Activated T-helper 17 cell treated with anti-CD3 and anti-CD28 coated beads, Interleukin-2, amount 50 U/mL, for 72 hours (primary cell): ENCODE results near the gene NDUFB5. TPM values are rescaled to one million over a fixed set of nuclear protein-coding genes. Genes with fewer than 3 reads are reported as not detected.
A peak's percentile ranks its signal among the peaks of the same experiment; 100 is the strongest.

Experiments used
- ATAC-seq: fragments of 150-1000 bp; cut with Tn5 transposase; replicated peaks from 2 replicates; pipeline ENCODE4 v1.10.0; 2021; ENCODE audit warnings: mild to moderate bottlenecking, moderate library complexity
- H3K27ac Mint-ChIP-seq: one replicate; pipeline ENCODE4 v1.8.0; 2022; ENCODE audit warnings: mixed read lengths
- H3K27me3 Mint-ChIP-seq: one replicate; pipeline ENCODE4 v1.8.0; 2022; ENCODE audit warnings: mixed read lengths
- H3K36me3 Mint-ChIP-seq: one replicate; pipeline ENCODE4 v1.8.0; 2022; ENCODE audit warnings: low read depth, mild to moderate bottlenecking, mixed read lengths
- H3K4me1 Mint-ChIP-seq: one replicate; pipeline ENCODE4 v1.8.0; 2022; ENCODE audit warnings: mixed read lengths
- H3K4me3 Mint-ChIP-seq: one replicate; pipeline ENCODE4 v1.8.0; 2022; ENCODE audit warnings: mild to moderate bottlenecking, mixed read lengths
- H3K9me3 Mint-ChIP-seq: one replicate; pipeline ENCODE4 v1.8.0; 2022; ENCODE audit warnings: mixed read lengths
- total RNA-seq, 2 donors: library from RNA; stranded (reverse); gene quantifications; one replicate each; pipeline ENCODE4 v1.2.3, GENCODE V29; 2022

The NDUFB5 gene
- total RNA-seq, 2 donors from 2014 or later: 81.7 to 96.9 TPM

DNA sequence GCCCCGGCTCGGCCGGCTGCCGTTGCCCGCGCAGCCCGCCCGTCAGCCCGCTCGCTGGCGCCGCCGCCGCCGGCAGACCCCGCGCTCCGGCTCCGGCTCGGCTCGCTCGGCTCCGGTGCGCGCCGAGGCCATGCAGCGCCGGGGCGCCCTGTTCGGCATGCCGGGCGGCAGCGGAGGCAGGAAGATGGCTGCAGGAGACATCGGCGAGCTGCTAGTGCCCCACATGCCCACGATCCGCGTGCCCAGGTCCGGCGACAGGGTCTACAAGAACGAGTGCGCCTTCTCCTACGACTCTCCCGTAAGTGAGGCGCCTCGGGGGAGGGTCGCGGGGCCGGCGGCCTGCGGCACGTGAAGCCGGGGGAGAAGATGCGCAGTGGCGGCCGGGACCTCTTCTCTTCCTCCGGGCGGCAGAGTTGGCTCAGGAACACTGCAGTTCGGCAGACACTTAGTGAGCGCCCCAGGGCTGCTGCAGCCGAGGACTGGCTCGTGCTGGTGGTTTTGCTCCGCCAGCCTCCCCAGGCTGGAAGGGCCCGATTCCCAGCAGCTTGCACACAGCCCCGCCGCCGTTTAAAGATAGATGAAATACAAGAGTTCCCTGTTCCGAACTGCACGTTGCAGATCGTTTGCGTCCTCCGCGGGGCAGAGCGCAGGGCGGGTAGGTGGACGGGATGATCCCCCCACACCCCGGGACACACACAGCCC lies 48.7 kb downstream of the NDUFB5 start:
- no peaks in the 10 kb centered on the region for H3K36me3 Mint-ChIP-seq
- peak; percentile 80 for ATAC-seq
- peak overlapping the region; percentile 96 for H3K4me3 Mint-ChIP-seq
- H3K9me3 Mint-ChIP-seq: no peaks in the 10 kb centered on the region
- H3K27me3 Mint-ChIP-seq: no peaks in the 10 kb centered on the region
- peak overlapping the region; percentile 86 for H3K27ac Mint-ChIP-seq
- H3K4me1 Mint-ChIP-seq: peaks cover 21% of the 10 kb centered on the region

GRCh38 chr3:179655236-179655635 lies 50.6 kb downstream of the NDUFB5 start:
- Mint-ChIP-seq H3K36me3 (no peaks in the 10 kb centered on the region), H3K27me3 (no peaks in the 10 kb centered on the region), H3K4me1 (peaks cover 26% of the 10 kb centered on the region), H3K27ac (no peak overlapping the region), H3K4me3 (peak overlapping the region; percentile 96), H3K9me3 (no peaks in the 10 kb centered on the region)
- no peak for ATAC-seq

DNA sequence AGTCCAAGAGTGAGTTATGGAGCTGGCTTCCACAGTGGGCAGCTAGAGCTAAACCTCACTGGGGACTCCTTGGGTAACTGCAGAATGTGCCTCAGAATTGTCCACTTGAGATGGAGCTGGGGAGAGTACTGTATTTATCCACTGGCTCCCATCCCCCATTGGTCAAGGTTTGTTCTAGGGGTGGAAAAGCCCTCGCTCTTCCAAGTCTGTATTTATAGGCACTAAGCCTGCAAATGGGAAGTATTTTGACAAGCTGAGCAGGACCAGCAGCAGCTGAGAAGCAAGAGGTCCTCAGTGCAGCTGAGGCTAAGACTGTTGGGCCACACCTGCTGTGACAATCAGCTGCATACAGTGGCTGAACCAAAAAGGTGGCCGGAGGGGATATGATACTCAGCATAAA lies 54.0 kb downstream of the NDUFB5 start:
- peaks cover 20% of the 10 kb centered on the region for H3K4me1 Mint-ChIP-seq
- H3K27me3 Mint-ChIP-seq: no peaks in the 10 kb centered on the region
- no peaks in the 10 kb centered on the region for H3K9me3 Mint-ChIP-seq
- no peaks in the 10 kb centered on the region for H3K36me3 Mint-ChIP-seq
- no peak overlapping the region for H3K27ac Mint-ChIP-seq
- ATAC-seq: no peak
- H3K4me3 Mint-ChIP-seq: no peak overlapping the region

- Mint-ChIP-seq H3K4me3 (no peak overlapping the region), H3K4me1 (peaks cover 11% of the 10 kb centered on the region), H3K27me3 (no peaks in the 10 kb centered on the region), H3K27ac (no peak overlapping the region), H3K9me3 (no peaks in the 10 kb centered on the region), H3K36me3 (no peaks in the 10 kb centered on the region)
- no peak for ATAC-seq
These were observed 56.3 kb downstream of the NDUFB5 start for GRCh38 chr3:179660872-179661271.

DNA sequence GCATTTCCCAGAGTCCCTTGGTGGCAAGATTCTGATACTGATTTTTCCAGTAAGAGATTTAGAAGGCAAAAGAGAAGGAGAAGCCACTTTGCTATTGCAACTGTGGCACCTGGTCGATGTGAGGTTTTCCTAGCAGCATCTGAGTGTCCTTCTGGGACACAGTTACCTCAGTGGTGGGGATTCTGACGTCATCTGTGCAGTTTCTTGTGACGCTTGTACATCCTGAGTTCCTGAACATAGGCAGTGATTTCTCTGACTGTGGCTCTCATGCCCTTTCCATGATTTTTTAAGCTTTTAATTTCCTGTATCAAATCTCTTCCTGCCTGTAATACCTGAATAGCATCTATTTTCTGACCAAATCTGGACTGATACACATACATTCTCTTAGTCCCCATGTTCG lies 57.2 kb downstream of the NDUFB5 start:
- H3K4me3 Mint-ChIP-seq: no peak overlapping the region
- ATAC-seq: no peak
- no peaks in the 10 kb centered on the region for H3K36me3 Mint-ChIP-seq
- H3K9me3 Mint-ChIP-seq: no peaks in the 10 kb centered on the region
- no peaks in the 10 kb centered on the region for H3K27me3 Mint-ChIP-seq
- peaks cover 7% of the 10 kb centered on the region for H3K4me1 Mint-ChIP-seq
- H3K27ac Mint-ChIP-seq: no peak overlapping the region

DNA sequence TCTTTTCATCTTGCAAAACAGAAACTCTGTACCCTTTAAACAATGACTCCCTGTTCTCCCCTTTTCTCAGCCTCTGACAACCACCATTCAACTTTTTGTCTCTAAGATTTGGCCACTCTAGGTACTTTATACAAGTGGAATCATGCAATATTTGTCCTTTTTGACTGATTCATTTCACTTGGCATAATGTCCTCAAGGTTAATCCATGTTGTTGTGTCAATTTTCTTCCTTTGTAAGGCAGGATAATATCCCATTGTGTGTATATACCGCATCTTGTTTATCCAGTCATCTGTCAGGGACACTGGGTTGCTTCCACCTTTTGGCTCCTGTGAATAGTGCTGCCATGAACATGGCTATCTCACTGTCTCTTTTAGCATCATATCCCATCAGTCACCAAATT lies 58.5 kb downstream of the NDUFB5 start:
- peaks cover 6% of the 10 kb centered on the region for H3K4me1 Mint-ChIP-seq
- H3K9me3 Mint-ChIP-seq: no peaks in the 10 kb centered on the region
- H3K27ac Mint-ChIP-seq: no peak overlapping the region
- H3K27me3 Mint-ChIP-seq: no peaks in the 10 kb centered on the region
- ATAC-seq: no peak
- H3K36me3 Mint-ChIP-seq: no peaks in the 10 kb centered on the region
- no peak overlapping the region for H3K4me3 Mint-ChIP-seq

DNA sequence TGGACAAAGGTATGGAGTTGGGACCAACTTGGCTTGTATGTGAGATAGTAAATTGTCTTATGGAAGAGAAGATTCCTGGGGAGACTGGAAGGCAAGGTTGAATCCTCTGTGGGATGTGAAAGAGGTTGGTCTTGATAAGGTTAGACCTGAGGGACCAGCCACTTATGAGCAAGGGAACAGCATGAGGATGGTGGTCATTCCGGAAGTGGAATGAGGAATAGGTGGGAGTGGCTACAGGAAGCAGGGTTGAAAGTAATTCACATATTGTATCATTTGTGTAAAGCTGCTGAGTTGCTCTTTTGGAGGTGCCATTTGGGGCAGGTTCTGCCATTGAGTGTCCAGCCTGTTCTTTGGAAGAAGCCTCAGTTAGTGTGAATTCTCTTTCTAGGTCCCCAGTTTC lies 61.4 kb downstream of the NDUFB5 start:
- H3K4me3 Mint-ChIP-seq: no peak overlapping the region
- peaks cover 10% of the 10 kb centered on the region for H3K4me1 Mint-ChIP-seq
- no peaks in the 10 kb centered on the region for H3K27me3 Mint-ChIP-seq
- H3K27ac Mint-ChIP-seq: no peak overlapping the region
- no peaks in the 10 kb centered on the region for H3K36me3 Mint-ChIP-seq
- no peak for ATAC-seq
- no peaks in the 10 kb centered on the region for H3K9me3 Mint-ChIP-seq

- Mint-ChIP-seq H3K27ac (no peak overlapping the region), H3K36me3 (no peaks in the 10 kb centered on the region), H3K9me3 (no peaks in the 10 kb centered on the region), H3K27me3 (no peaks in the 10 kb centered on the region), H3K4me1 (peaks cover 10% of the 10 kb centered on the region), H3K4me3 (no peak overlapping the region)
- ATAC-seq: no peak
These were observed 61.9 kb downstream of the NDUFB5 start for GRCh38 chr3:179666436-179667035.

- H3K4me1 Mint-ChIP-seq: peaks cover 10% of the 10 kb centered on the region
- no peaks in the 10 kb centered on the region for H3K27me3 Mint-ChIP-seq
- H3K4me3 Mint-ChIP-seq: no peak overlapping the region
- no peaks in the 10 kb centered on the region for H3K9me3 Mint-ChIP-seq
- no peak for ATAC-seq
- H3K27ac Mint-ChIP-seq: no peak overlapping the region
- no peaks in the 10 kb centered on the region for H3K36me3 Mint-ChIP-seq
These were observed 63.8 kb downstream of the NDUFB5 start for GRCh38 chr3:179668429-179668828.

DNA sequence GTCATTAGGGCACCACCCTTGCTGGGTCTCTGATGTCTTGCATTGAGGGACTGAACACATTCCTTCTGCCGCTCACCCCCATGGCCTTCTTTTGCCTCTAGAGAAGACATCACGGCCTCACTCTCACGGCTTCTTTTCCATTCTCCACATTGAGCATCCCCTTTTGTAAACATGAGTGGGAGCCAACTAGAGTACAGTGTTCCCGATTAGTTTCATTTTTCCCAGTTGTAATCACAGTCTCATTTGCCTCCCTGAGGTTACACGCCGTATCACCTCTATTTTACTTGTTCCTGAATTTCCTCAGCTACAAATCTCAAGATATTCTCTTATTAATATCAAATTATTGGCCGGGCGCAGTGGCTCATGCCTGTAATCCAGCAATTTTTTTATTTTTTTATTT lies 65.7 kb downstream of the NDUFB5 start:
- Mint-ChIP-seq H3K27ac (no peak overlapping the region), H3K36me3 (no peaks in the 10 kb centered on the region), H3K4me3 (no peak overlapping the region), H3K9me3 (no peaks in the 10 kb centered on the region), H3K27me3 (no peaks in the 10 kb centered on the region), H3K4me1 (peaks cover 10% of the 10 kb centered on the region)
- no peak for ATAC-seq

GRCh38 chr3:179671309-179671708 lies 66.7 kb downstream of the NDUFB5 start:
- ATAC-seq: no peak
- H3K4me3 Mint-ChIP-seq: no peak overlapping the region
- H3K36me3 Mint-ChIP-seq: no peaks in the 10 kb centered on the region
- no peaks in the 10 kb centered on the region for H3K9me3 Mint-ChIP-seq
- no peak overlapping the region for H3K27ac Mint-ChIP-seq
- H3K27me3 Mint-ChIP-seq: no peaks in the 10 kb centered on the region
- peaks cover 10% of the 10 kb centered on the region for H3K4me1 Mint-ChIP-seq

- ATAC-seq: no peak
- Mint-ChIP-seq H3K4me1 (peaks cover 10% of the 10 kb centered on the region), H3K36me3 (no peaks in the 10 kb centered on the region), H3K27me3 (no peaks in the 10 kb centered on the region), H3K27ac (no peak overlapping the region), H3K4me3 (no peak overlapping the region), H3K9me3 (no peaks in the 10 kb centered on the region)
These were observed 67.2 kb downstream of the NDUFB5 start for GRCh38 chr3:179671747-179672242.

DNA sequence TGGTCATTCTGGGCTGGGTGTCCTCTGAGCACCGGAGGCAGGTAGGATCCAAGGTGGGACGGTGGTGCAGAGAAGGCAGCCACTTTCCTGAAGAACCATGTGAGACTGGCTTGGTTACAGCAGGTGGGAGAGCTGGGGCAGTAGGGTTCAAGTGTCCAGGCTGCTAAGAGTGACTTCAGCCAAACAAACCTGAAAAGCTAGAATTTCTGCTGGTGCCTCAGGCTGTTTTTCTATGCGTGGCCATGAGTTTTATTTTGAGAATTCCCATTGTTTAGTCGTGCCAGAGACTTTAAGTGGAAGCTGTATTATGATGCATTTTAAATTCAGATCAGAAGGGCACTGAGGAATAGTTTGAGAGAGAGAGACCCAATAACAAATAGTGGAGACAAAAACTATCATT lies 68.3 kb downstream of the NDUFB5 start:
- no peaks in the 10 kb centered on the region for H3K9me3 Mint-ChIP-seq
- H3K4me1 Mint-ChIP-seq: peaks cover 10% of the 10 kb centered on the region
- H3K27ac Mint-ChIP-seq: no peak overlapping the region
- no peaks in the 10 kb centered on the region for H3K36me3 Mint-ChIP-seq
- no peak for ATAC-seq
- H3K4me3 Mint-ChIP-seq: no peak overlapping the region
- H3K27me3 Mint-ChIP-seq: no peaks in the 10 kb centered on the region

- no peak overlapping the region for H3K27ac Mint-ChIP-seq
- no peaks in the 10 kb centered on the region for H3K27me3 Mint-ChIP-seq
- peaks cover 7% of the 10 kb centered on the region for H3K4me1 Mint-ChIP-seq
- H3K9me3 Mint-ChIP-seq: no peaks in the 10 kb centered on the region
- H3K4me3 Mint-ChIP-seq: no peak overlapping the region
- H3K36me3 Mint-ChIP-seq: no peaks in the 10 kb centered on the region
- no peak for ATAC-seq
These were observed 68.9 kb downstream of the NDUFB5 start for GRCh38 chr3:179673523-179673922.

DNA sequence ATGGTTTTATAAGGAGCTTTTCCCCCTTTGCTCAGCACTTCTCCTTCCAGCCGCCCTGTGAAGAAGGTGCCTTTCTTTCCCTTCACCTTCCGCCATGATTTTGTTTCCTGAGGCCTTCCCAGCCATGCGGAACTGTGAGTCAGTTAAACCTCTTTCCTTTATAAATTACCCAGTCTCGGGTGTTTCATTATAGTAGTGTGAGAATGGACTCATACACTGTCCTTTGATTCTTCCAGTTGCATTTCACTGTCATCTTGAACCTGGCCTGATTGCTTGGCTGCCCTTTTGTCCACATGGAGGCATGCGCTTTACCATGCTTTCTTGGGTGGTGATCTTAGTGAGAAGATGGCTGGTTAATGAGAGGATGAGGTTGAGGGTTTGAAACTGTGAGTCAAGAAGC lies 71.5 kb downstream of the NDUFB5 start:
- Mint-ChIP-seq H3K4me3 (no peak overlapping the region), H3K4me1 (no peaks in the 10 kb centered on the region), H3K27me3 (no peaks in the 10 kb centered on the region)

More for the DNA sequence above, 71.5 kb downstream of the NDUFB5 start:
- no peaks in the 10 kb centered on the region for H3K36me3 Mint-ChIP-seq
- ATAC-seq: no peak
- no peak overlapping the region for H3K27ac Mint-ChIP-seq
- no peaks in the 10 kb centered on the region for H3K9me3 Mint-ChIP-seq
